ENCODE measurements around the gene ACVR1B. TPM values are rescaled to one million over a fixed set of nuclear protein-coding genes. Genes with fewer than 3 reads are reported as not detected.

Gene ACVR1B
- total and polyA plus RNA-seq, 2 donors (not counting 3 experiments of a cell fraction or from before 2014, with no cell fraction given), result 29.0 to 33.7 TPM

DNA sequence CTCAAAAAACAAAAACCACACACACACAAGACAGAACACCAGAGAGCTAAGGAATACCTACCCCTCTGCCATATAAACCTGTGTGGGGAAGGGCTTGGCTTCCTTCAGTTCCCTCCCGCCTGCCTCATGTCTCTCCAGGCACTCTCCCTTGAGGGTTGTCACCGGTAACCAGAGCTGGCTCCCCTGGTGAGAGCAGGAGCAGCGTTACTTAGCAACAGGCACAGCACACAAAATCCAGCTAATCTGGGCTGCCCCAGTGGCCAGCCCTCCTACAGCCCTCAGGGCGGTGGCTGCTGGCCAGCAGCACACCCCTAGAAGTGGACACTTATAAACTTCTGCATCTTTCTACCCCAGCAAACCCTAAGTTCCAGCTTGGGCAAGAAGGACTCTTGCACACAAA, 78.2 kb downstream of the ACVR1B start:
- intact Hi-C loops (cut with micrococcal nuclease) (no loop called here), dilution Hi-C loops (cut with MboI; ENCODE audit: extremely low pct_ligation_motif_present, low sequenced_read_pairs) (no loop called here)
- FAIRE-seq (no peak), DNase-seq (ENCODE audit: low read depth, low spot score) (no peak)
- H4K20me1 ChIP-seq (replicated peaks; ENCODE audit: control insufficient read depth, extremely low read depth, insufficient read depth, low read length), result no peaks in the 10 kb centered on the region
- H3K4me1 ChIP-seq (ENCODE audit: control insufficient read depth, extremely low read depth, insufficient read depth, low read length), result peaks cover 19% of the 10 kb centered on the region
- BruUV-seq (replicated peaks), result no TSS peak
- no peaks in the 10 kb centered on the region for H3K9me1 ChIP-seq (replicated peaks; ENCODE audit: control insufficient read depth, extremely low read depth, insufficient read depth, low read length)
- ChIA-PET CTCF (interaction anchor here (0.7 to 8.1 kb wide), 8 partner anchors 14 to 95 kb away, joined by 3 to 99 read pairs (median 8); partner anchors contain the start of gene ATG101), POLR2A (interaction anchor here (0.6 to 1.8 kb wide), 3 partner anchors 8 to 40 kb away, joined by 3 to 5 read pairs (median 5); partner anchors contain the start of genes ATG101 and TAMALIN)
- no peak for TF ChIP-seq POLR2AphosphoS5 (IDR thresholded peaks at IDR 0.05; ENCODE audit: insufficient read depth, low read depth, low read length)
- no peak for TF ChIP-seq CTCF (IDR thresholded peaks at IDR 0.05; ENCODE audit: extremely low read depth in 1 of 2, insufficient read depth in 1 of 2, low read depth in 1 of 2, low read length in 2 of 2)
- no peak overlapping the region for H3K27ac ChIP-seq (ENCODE audit: insufficient read depth, low read depth, low read length)
- H3K9me3 ChIP-seq (replicated peaks; ENCODE audit: control insufficient read depth, insufficient read depth, low read length), result no peaks in the 10 kb centered on the region
- no peak overlapping the region for H2AFZ ChIP-seq (ENCODE audit: low read depth, low read length)
- H3K27me3 ChIP-seq (ENCODE audit: control insufficient read depth in 2 of 2, insufficient read depth in 2 of 2, low read length in 2 of 2), result no peaks in the 10 kb centered on the region
- H3K4me3 ChIP-seq (replicated peaks in 1 of 3; ENCODE audit: insufficient read depth in 1 of 3, low read depth in 1 of 3, low read length in 3 of 3), result no peak overlapping the region
- no peak overlapping the region for H3K9ac ChIP-seq (replicated peaks; ENCODE audit: extremely low read depth, insufficient read depth, low read length)
- H3K36me3 ChIP-seq (ENCODE audit: control insufficient read depth in 2 of 2, extremely low read depth in 1 of 2, insufficient read depth in 2 of 2, low read length in 2 of 2), result no peaks in the 10 kb centered on the region
- H3K4me2 ChIP-seq (ENCODE audit: insufficient read depth, low read length), result no peak overlapping the region
- no peaks in the 10 kb centered on the region for H3K79me2 ChIP-seq (ENCODE audit: control insufficient read depth, insufficient read depth, low read length)

DNA sequence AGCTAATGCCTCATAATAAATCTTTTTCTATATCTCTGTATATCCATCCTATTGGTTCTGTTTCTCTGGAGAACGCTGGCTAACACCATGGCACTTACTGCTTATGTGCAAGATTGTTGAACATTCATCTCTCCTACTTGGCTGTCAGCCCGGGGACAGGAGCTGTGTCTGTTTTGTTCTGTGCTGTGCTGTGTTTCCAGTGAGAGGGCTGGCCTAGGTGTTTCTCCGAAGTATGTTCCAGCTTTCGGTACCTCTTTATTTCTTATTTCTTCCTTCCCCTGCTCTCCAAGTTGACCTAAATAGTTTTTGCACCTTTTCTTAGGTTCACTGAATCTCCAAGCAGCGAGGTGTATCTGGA, 80.9 kb downstream of the ACVR1B start:
- Histone ChIP-seq H3K4me3 (replicated peaks in 1 of 3; ENCODE audit: insufficient read depth in 1 of 3, low read depth in 1 of 3, low read length in 3 of 3) (peak overlapping the region in 2 of 3 experiments; percentile 14 to 60), H3K9ac (replicated peaks; ENCODE audit: extremely low read depth, insufficient read depth, low read length) (peak overlapping the region; percentile 78), H3K36me3 (ENCODE audit: control insufficient read depth in 2 of 2, extremely low read depth in 1 of 2, insufficient read depth in 2 of 2, low read length in 2 of 2) (no peaks in the 10 kb centered on the region), H3K27me3 (ENCODE audit: control insufficient read depth in 2 of 2, insufficient read depth in 2 of 2, low read length in 2 of 2) (no peaks in the 10 kb centered on the region), H3K4me1 (ENCODE audit: control insufficient read depth, extremely low read depth, insufficient read depth, low read length) (peaks cover 18% of the 10 kb centered on the region), H3K9me3 (replicated peaks; ENCODE audit: control insufficient read depth, insufficient read depth, low read length) (no peaks in the 10 kb centered on the region), H3K9me1 (replicated peaks; ENCODE audit: control insufficient read depth, extremely low read depth, insufficient read depth, low read length) (no peaks in the 10 kb centered on the region), H3K4me2 (ENCODE audit: insufficient read depth, low read length) (peak overlapping the region; percentile 92), H2AFZ (ENCODE audit: low read depth, low read length) (peak overlapping the region; percentile 76), H3K27ac (ENCODE audit: insufficient read depth, low read depth, low read length) (peak overlapping the region; percentile 68), H4K20me1 (replicated peaks; ENCODE audit: control insufficient read depth, extremely low read depth, insufficient read depth, low read length) (no peaks in the 10 kb centered on the region), H3K79me2 (ENCODE audit: control insufficient read depth, insufficient read depth, low read length) (no peaks in the 10 kb centered on the region)
- POLR2A ChIA-PET, result interaction anchor here (0.6 to 1.4 kb wide), 7 partner anchors 12 to 37 kb away, joined by 3 to 15 read pairs (median 4); partner anchors contain the start of genes ATG101 and TAMALIN
- TF ChIP-seq FOS (IDR thresholded peaks at IDR 0.05; ENCODE audit: borderline replicate concordance, insufficient read depth, low read length) (no peak), MYC (IDR thresholded peaks at IDR 0.05; ENCODE audit: low read depth, low read length) (no peak), POLR2A (IDR thresholded peaks at IDR 0.05; ENCODE audit: low read depth, low read length) (no peak), CTCF (IDR thresholded peaks at IDR 0.05; ENCODE audit: extremely low read depth in 1 of 2, insufficient read depth in 1 of 2, low read depth in 1 of 2, low read length in 2 of 2) (no peak)
- dilution Hi-C loops (cut with MboI; ENCODE audit: extremely low pct_ligation_motif_present, low sequenced_read_pairs), result no loop called here
- intact Hi-C loops (cut with micrococcal nuclease), result no loop called here
- TSS peak; percentile 53 for BruUV-seq (replicated peaks)
- no peak for FAIRE-seq
- CTCF ChIA-PET, result interaction anchor here (0.6 to 6.7 kb wide), 26 partner anchors 9 to 949 kb away, joined by 3 to 68 read pairs (median 5); partner anchors contain the start of genes ATG101, NR4A1 and TAMALIN
- peak; percentile 56 for DNase-seq (ENCODE audit: low read depth, low spot score)
